Kidney capillary endothelial cell (primary cell): ENCODE measurements around the gene BLOC1S1.
A peak's percentile ranks its signal among the peaks of the same experiment; 100 is the strongest.

ENCODE experiments used
- DNase-seq: peaks from one replicate; pipeline ENCODE4 v3.0.0-alpha.2; 2018; ENCODE audit warnings: low spot score

Gene BLOC1S1

GRCh38 chr12:55715833-55716581 lies at the start of gene BLOC1S1:
Gene BLOC1S1, plus strand, starts transcription at chr12:55716046. Its CDS starts 6 bp downstream, at chr12:55716052.
- DNase-seq = peak; percentile 82

GRCh38 chr12:55666508-55666907 lies 49.3 kb upstream of the BLOC1S1 start:
- no peak for DNase-seq

GRCh38 chr12:55670276-55670675 lies 45.6 kb upstream of the BLOC1S1 start:
- no peak for DNase-seq

GRCh38 chr12:55671746-55672145 lies 44.1 kb upstream of the BLOC1S1 start:
- DNase-seq = no peak

GRCh38 chr12:55673638-55674037 lies 42.2 kb upstream of the BLOC1S1 start:
- DNase-seq = no peak

GRCh38 chr12:55675666-55676065 lies 40.2 kb upstream of the BLOC1S1 start:
- DNase-seq = no peak

- no peak for DNase-seq
Measured at GRCh38 chr12:55676707-55677106, 39.1 kb upstream of the BLOC1S1 start.

GRCh38 chr12:55679691-55680090 lies 36.2 kb upstream of the BLOC1S1 start:
- DNase-seq = no peak

GRCh38 chr12:55681142-55682077 lies 34.4 kb upstream of the BLOC1S1 start:
- peak; percentile 46 for DNase-seq

- DNase-seq = no peak
Measured at GRCh38 chr12:55682087-55682796, 33.6 kb upstream of the BLOC1S1 start.

- no peak for DNase-seq
Measured at GRCh38 chr12:55683676-55684075, 32.2 kb upstream of the BLOC1S1 start.

- DNase-seq = no peak
Measured at GRCh38 chr12:55684761-55685370, 31.0 kb upstream of the BLOC1S1 start.

GRCh38 chr12:55685671-55686070 lies 30.2 kb upstream of the BLOC1S1 start:
- no peak for DNase-seq

- no peak for DNase-seq
Measured at GRCh38 chr12:55686366-55687010, 29.4 kb upstream of the BLOC1S1 start.

- DNase-seq = no peak
Measured at GRCh38 chr12:55687746-55688145, 28.1 kb upstream of the BLOC1S1 start.

GRCh38 chr12:55688716-55689655 lies 26.9 kb upstream of the BLOC1S1 start:
- DNase-seq = no peak

GRCh38 chr12:55692631-55693322 lies 23.1 kb upstream of the BLOC1S1 start:
- DNase-seq = no peak

GRCh38 chr12:55693323-55694187 lies 22.3 kb upstream of the BLOC1S1 start:
- no peak for DNase-seq

GRCh38 chr12:55694188-55694515 lies 21.7 kb upstream of the BLOC1S1 start:
- DNase-seq = no peak
